H9 (cell line): ENCODE measurements around the gene LTK. TPM values are rescaled to one million over a fixed set of nuclear protein-coding genes. Genes with fewer than 3 reads are reported as not detected.

Experiments used
- DNase-seq: peaks from one replicate; pipeline ENCODE4 v3.0.0-alpha.2; 2017
- H2AFZ ChIP-seq: one replicate; pipeline ENCODE4 v1.6.1; 2013; ENCODE audit warnings: mild to moderate bottlenecking, low read length, control low read depth, moderate library complexity
- H2AK5ac ChIP-seq: 2 replicates; pipeline ENCODE4 v1.6.1; 2013; ENCODE audit warnings: low read length, control low read depth, mixed read lengths; ENCODE audit not compliant: insufficient read length
- H2BK120ac ChIP-seq: one replicate; pipeline ENCODE4 v1.6.1; 2013; ENCODE audit warnings: low read depth, mild to moderate bottlenecking, low read length, control low read depth, inconsistent platforms; ENCODE audit not compliant: poor library complexity, severe bottlenecking
- H2BK12ac ChIP-seq: 2 replicates; pipeline ENCODE4 v1.6.1; 2013; ENCODE audit warnings: low read length, control low read depth, mixed read lengths, low read depth; ENCODE audit not compliant: insufficient read length
- H2BK15ac ChIP-seq: 2 replicates; pipeline ENCODE4 v1.6.1; 2013; ENCODE audit warnings: low read depth, low read length, control low read depth
- H2BK20ac ChIP-seq: one replicate; pipeline ENCODE4 v1.6.1; 2013; ENCODE audit warnings: low read depth, mild to moderate bottlenecking, low read length, control low read depth, inconsistent platforms; ENCODE audit not compliant: poor library complexity, severe bottlenecking
- H2BK5ac ChIP-seq: 2 replicates; pipeline ENCODE4 v1.6.1; 2013; ENCODE audit warnings: low read length, control low read depth, mixed read lengths; ENCODE audit not compliant: insufficient read length
- H3K14ac ChIP-seq: 2 replicates; pipeline ENCODE4 v1.6.1; 2013; ENCODE audit warnings: low read length, control low read depth; ENCODE audit not compliant: insufficient read depth
- H3K18ac ChIP-seq: 2 replicates; pipeline ENCODE4 v1.6.1; 2013; ENCODE audit warnings: low read depth, mild to moderate bottlenecking, mixed read lengths, low read length, control low read depth; ENCODE audit not compliant: insufficient read length
- H3K23ac ChIP-seq: 2 replicates; pipeline ENCODE4 v1.6.1; 2013; ENCODE audit warnings: low read length, control low read depth, mixed read lengths, low read depth; ENCODE audit not compliant: insufficient read length
- H3K23me2 ChIP-seq: 2 replicates; pipeline ENCODE4 v1.6.1; 2013; ENCODE audit warnings: low read depth, mild to moderate bottlenecking, mixed read lengths, low read length, control low read depth; ENCODE audit not compliant: insufficient read length, poor library complexity, severe bottlenecking
- H3K27ac ChIP-seq: 2 replicates; pipeline ENCODE4 v1.5.1; 2013; ENCODE audit warnings: low read length, control low read depth, mixed read lengths, low read depth; ENCODE audit not compliant: insufficient read length
- H3K27me3 ChIP-seq: 2 replicates; pipeline ENCODE4 v1.6.1; 2013; ENCODE audit warnings: low read length, control low read depth, inconsistent platforms; ENCODE audit not compliant: insufficient read depth
- H3K4ac ChIP-seq: 2 replicates; pipeline ENCODE4 v1.6.1; 2013; ENCODE audit warnings: low read depth, mild to moderate bottlenecking, control low read depth, inconsistent platforms, low read length, moderate library complexity
- H3K4me1 ChIP-seq: 2 replicates; pipeline ENCODE4 v1.6.1; 2013; ENCODE audit warnings: low read length, control low read depth, inconsistent platforms; ENCODE audit not compliant: insufficient read depth
- H3K4me2 ChIP-seq: 2 replicates; pipeline ENCODE4 v1.6.1; 2013; ENCODE audit warnings: low read length, control low read depth, mixed read lengths; ENCODE audit not compliant: insufficient read length, insufficient read depth
- H3K56ac ChIP-seq: 2 replicates; pipeline ENCODE4 v1.6.1; 2013; ENCODE audit warnings: low read depth, mild to moderate bottlenecking, mixed read lengths, low read length, control low read depth; ENCODE audit not compliant: insufficient read length
- H3K79me1 ChIP-seq: 2 replicates; pipeline ENCODE4 v1.6.1; 2013; ENCODE audit warnings: low read depth, mild to moderate bottlenecking, moderate library complexity, low read length, control low read depth, inconsistent platforms; ENCODE audit not compliant: insufficient read depth, poor library complexity, severe bottlenecking
- H3K79me2 ChIP-seq: 2 replicates; pipeline ENCODE4 v1.6.1; 2013; ENCODE audit warnings: low read length, control low read depth, inconsistent platforms; ENCODE audit not compliant: insufficient read depth
- H3K9ac ChIP-seq: 2 replicates; pipeline ENCODE4 v1.6.1; 2013; ENCODE audit warnings: low read length, control low read depth, mixed read lengths; ENCODE audit not compliant: insufficient read length; ENCODE audit errors: extremely low read depth
- H3K9me3 ChIP-seq: one replicate; pipeline ENCODE4 v1.6.1; 2013; ENCODE audit warnings: low read depth, low read length, inconsistent platforms; ENCODE audit not compliant: control insufficient read depth
- H3T11ph ChIP-seq: one replicate; pipeline ENCODE4 v1.6.1; 2013; ENCODE audit warnings: mild to moderate bottlenecking, low read length, control low read depth, inconsistent platforms
- H4K20me1 ChIP-seq: one replicate; pipeline ENCODE4 v1.6.1; 2013; ENCODE audit not compliant: control insufficient read depth, insufficient read length, insufficient read depth
- H4K5ac ChIP-seq: 2 replicates; pipeline ENCODE4 v1.6.1; 2013; ENCODE audit warnings: low read depth, mild to moderate bottlenecking, mixed read lengths, low read length, control low read depth; ENCODE audit not compliant: insufficient read length
- H4K8ac ChIP-seq: replicated peaks from 2 replicates; pipeline ENCODE4 v1.6.1; 2013; ENCODE audit warnings: low read length, control low read depth, mixed read lengths, low read depth; ENCODE audit not compliant: insufficient read length
- H4K91ac ChIP-seq: 2 replicates; pipeline ENCODE4 v1.6.1; 2013; ENCODE audit warnings: low read depth, mild to moderate bottlenecking, moderate library complexity, mixed read lengths, low read length, control low read depth; ENCODE audit not compliant: insufficient read length
- H3K27ac Mint-ChIP-seq, 3 experiments: 2 replicates in 2 of 3; 3 replicates in 1 of 3; pipeline ENCODE4 v1.8.0; 2020 to 2021; ENCODE audit warnings: mixed read lengths in 3 of 3, mild to moderate bottlenecking in 1 of 3, moderate library complexity in 1 of 3
- H3K27me3 Mint-ChIP-seq: 2 replicates; pipeline ENCODE4 v1.8.0; 2021; ENCODE audit warnings: low read depth, mild to moderate bottlenecking, moderate library complexity, mixed read lengths
- H3K36me3 Mint-ChIP-seq, 3 experiments: 2 replicates in 2 of 3; 3 replicates in 1 of 3; pipeline ENCODE4 v1.8.0; 2020 to 2021; ENCODE audit warnings: low read depth in 3 of 3, mixed read lengths in 3 of 3; ENCODE audit not compliant: insufficient read depth in 1 of 3
- H3K4me1 Mint-ChIP-seq, 2 experiments: 2 replicates each; pipeline ENCODE4 v1.8.0; 2020; ENCODE audit warnings: mixed read lengths in 2 of 2
- H3K4me3 Mint-ChIP-seq, 2 experiments: 2 replicates in 1 of 2; 3 replicates in 1 of 2; pipeline ENCODE4 v1.8.0; 2020 to 2021; ENCODE audit warnings: mild to moderate bottlenecking in 2 of 2, mixed read lengths in 2 of 2, moderate library complexity in 1 of 2
- H3K9me3 Mint-ChIP-seq, 2 experiments: 2 replicates in 1 of 2; 3 replicates in 1 of 2; pipeline ENCODE4 v1.8.0; 2020; ENCODE audit warnings: mild to moderate bottlenecking in 2 of 2, mixed read lengths in 2 of 2, moderate library complexity in 1 of 2
- WGBS: extraction: QIAGEN DNeasy Blood & Tissue Kit; methylation state at CpG from one replicate; pipeline ENCODE4 v1.1.7; 2013; ENCODE audit warnings: missing lambda C conversion rate, low lambda C conversion rate, mixed read lengths; ENCODE audit not compliant: insufficient read length; ENCODE audit errors: extremely low coverage; 5-methylcytosine and 5-hydroxymethylcytosine counted together
- total RNA-seq: library from RNA; stranded (reverse); gene quantifications from 2 replicates; pipeline ENCODE4 v1.2.1, GENCODE V29; 2021
- TF ChIP-seq, protein P1 (sequence below): fragments of 200-600 bp; sonication (generic); conservative IDR thresholded peaks from 3 replicates; pipeline ENCODE4 v1.8.0; 2021; ENCODE audit warnings: antibody characterized with exemption, mild to moderate bottlenecking

LTK gene
- total RNA-seq, 1 experiment from 2014 or later = 0.31 TPM

DNA sequence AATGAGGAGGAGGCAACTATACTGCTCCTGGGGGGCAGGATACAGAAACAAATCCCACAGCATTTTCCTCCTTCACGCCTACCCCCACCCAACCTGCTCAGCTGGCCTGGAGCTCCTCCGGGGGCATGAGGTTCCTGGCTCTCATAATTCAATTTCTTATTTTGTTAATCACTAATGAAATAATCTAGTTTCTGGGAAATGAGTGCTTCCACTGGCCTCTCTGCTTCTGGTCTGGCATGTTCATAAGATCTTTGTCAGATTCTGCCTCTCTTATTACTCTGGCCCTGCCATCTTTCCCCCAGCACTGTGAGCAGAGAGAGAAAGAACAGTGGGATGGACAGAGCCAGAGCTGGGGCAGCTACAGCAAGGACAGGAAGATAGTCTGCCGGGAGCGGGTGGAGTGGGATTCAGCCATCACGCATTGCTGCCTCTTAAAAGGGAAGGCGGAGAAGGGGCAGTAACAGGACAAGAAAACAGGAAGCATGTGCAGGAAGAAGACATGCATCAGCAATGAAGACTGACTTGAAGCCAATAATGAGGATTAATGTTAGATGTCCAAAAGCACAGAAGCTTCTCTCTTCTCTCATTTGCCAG lies 16.8 kb upstream of the LTK start:
- no peaks in the 10 kb centered on the region for H3K79me2 ChIP-seq
- H3T11ph ChIP-seq = no peak overlapping the region
- no peak overlapping the region for H2AK5ac ChIP-seq
- H3K9me3 Mint-ChIP-seq = no peaks in the 10 kb centered on the region
- no peaks in the 10 kb centered on the region for H3K27me3 Mint-ChIP-seq
- H3K23ac ChIP-seq = no peak overlapping the region
- H2BK120ac ChIP-seq = no peak overlapping the region
- H3K4me2 ChIP-seq = no peak overlapping the region
- no peak overlapping the region for H2AFZ ChIP-seq
- H3K14ac ChIP-seq = no peak overlapping the region
- H3K4me1 Mint-ChIP-seq = no peaks in the 10 kb centered on the region
- H3K4ac ChIP-seq = no peak overlapping the region
- no CpG with 5 or more reads among the region's 6 CpGs for WGBS
- no peak overlapping the region for H3K27ac ChIP-seq
- no peak overlapping the region for H3K27ac Mint-ChIP-seq
- H3K18ac ChIP-seq = no peak overlapping the region
- no peak overlapping the region for H4K5ac ChIP-seq
- no peak overlapping the region for H2BK12ac ChIP-seq
- no peak overlapping the region for H3K4me3 Mint-ChIP-seq
- no peak overlapping the region for H4K91ac ChIP-seq
- no peaks in the 10 kb centered on the region for H3K4me1 ChIP-seq
- TF ChIP-seq, protein P1, sequence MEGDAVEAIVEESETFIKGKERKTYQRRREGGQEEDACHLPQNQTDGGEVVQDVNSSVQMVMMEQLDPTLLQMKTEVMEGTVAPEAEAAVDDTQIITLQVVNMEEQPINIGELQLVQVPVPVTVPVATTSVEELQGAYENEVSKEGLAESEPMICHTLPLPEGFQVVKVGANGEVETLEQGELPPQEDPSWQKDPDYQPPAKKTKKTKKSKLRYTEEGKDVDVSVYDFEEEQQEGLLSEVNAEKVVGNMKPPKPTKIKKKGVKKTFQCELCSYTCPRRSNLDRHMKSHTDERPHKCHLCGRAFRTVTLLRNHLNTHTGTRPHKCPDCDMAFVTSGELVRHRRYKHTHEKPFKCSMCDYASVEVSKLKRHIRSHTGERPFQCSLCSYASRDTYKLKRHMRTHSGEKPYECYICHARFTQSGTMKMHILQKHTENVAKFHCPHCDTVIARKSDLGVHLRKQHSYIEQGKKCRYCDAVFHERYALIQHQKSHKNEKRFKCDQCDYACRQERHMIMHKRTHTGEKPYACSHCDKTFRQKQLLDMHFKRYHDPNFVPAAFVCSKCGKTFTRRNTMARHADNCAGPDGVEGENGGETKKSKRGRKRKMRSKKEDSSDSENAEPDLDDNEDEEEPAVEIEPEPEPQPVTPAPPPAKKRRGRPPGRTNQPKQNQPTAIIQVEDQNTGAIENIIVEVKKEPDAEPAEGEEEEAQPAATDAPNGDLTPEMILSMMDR = no peak
- peaks cover 33 to 86% (median 69%) of the 10 kb centered on the region in 3 experiments; a peak in 6 of 7 replicates for H3K36me3 Mint-ChIP-seq
- no peaks in the 10 kb centered on the region for H4K20me1 ChIP-seq
- no peak overlapping the region for H3K56ac ChIP-seq
- H2BK5ac ChIP-seq = no peak overlapping the region
- no peak overlapping the region for H2BK20ac ChIP-seq
- no peaks in the 10 kb centered on the region for H3K23me2 ChIP-seq
- H3K9me3 ChIP-seq = no peaks in the 10 kb centered on the region
- H3K27me3 ChIP-seq = no peaks in the 10 kb centered on the region
- H3K9ac ChIP-seq = no peak overlapping the region
- no peak overlapping the region for H4K8ac ChIP-seq
- no peak overlapping the region for H2BK15ac ChIP-seq
- DNase-seq = no peak
- no peaks in the 10 kb centered on the region for H3K79me1 ChIP-seq
